ENCODE measurements around the gene SSX2IP. TPM values are rescaled to one million over a fixed set of nuclear protein-coding genes. Genes with fewer than 3 reads are reported as not detected.

SSX2IP gene
- total RNA-seq, 1 donor from 2014 or later = 2.9 TPM

DNA sequence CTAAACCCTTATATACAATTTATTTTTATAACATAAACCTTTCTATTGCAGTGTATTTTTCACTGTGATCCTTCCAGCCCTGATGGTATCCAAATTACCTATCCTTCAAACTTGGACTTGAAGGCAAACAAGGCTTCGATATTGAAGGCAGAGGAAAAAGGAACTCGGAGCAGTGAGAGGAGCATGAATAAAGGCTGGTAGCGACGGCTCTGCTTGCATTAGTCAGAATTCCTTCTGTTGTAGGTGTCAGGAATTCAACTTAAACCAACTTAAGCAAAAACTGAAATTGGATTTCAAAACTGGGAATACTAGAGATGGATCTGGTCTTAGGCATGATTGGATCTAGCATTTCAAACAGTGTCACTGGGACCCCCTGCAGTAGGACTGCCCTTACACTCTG is 17.8 kb upstream of the SSX2IP start:
- no peak for DNase-seq

DNA sequence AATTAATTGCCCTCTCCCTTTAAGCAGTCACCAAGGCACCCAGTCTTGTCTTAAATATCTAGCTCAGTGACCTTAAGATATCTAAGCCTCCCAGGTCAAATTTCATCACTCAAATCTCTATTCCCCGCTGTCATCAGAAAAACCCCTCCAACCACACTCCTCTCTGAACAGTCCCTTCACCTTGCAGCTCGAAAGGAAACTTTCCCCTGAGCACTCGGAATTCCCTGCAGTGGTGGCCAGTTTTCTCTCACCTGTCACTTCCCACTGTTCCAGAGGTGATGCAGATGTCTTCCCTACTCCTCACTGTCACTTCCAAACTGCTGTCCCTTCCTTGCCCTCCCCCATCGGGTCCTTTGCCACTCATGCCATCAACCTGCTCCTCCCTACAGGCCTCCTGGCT is 15.3 kb upstream of the SSX2IP start:
- DNase-seq = no peak

DNA sequence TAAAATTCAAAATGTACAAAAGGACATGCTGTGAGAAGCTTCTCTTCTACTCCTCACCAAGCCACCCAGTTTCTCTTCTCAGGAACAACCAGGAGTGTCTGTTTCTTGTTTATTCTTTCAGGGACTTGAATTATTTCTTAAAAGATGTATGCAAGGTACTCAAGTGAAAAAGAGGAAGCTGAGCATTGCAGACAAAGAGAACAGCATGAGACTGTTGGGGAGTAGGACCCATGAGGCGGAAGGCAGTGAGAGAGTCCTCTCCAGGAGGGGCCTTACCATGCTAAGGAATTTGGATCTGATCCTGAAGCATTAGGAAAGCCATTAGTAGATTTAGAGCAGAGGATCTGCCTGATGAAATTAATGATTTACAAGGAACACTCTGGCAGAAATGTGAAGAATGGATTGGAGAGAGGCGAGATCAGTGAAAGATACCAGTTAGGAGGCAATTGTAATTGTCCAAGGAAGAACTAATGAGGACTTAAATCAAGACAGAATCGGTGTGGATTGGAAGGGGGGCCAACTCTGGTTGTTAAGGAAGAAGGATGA is 14.7 kb upstream of the SSX2IP start:
- DNase-seq = no peak

DNA sequence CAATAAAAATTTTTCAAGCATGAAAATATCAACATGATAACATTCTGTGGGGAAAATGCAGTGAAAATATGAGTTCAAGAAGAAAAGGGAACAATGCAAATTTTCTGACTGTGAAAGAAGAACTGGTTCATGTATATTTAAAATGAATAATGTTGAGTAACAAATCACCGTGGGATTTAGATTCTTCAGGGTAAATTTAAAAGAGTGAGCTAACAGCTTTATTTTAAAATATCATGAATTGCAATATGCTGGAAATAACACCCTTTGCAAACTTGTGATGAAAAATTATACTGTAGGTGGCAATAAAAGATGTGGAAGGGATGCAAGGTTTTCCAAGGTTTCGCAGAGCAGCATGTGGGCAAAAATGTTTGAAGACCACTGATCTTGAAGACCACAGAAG is 13.2 kb upstream of the SSX2IP start:
- no peak for DNase-seq

DNA sequence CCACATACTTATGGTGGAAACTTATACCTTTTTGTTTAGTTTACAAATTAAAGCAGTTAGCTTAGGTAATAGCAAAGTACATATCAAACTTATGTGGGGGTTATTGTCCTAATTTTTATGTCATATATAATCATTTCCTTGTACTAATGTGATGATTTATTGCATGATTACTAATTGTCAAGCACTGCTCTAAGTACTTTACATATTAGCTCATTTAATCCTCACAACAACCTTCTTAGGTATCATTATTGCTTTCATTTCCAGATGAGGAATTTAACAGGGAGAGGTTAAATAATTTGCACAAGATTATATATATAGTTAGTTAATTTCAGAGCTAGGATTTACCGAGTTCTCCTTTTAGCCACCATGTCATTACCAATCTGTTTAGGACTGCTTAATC is 11.9 kb upstream of the SSX2IP start:
- no peak for DNase-seq

DNA sequence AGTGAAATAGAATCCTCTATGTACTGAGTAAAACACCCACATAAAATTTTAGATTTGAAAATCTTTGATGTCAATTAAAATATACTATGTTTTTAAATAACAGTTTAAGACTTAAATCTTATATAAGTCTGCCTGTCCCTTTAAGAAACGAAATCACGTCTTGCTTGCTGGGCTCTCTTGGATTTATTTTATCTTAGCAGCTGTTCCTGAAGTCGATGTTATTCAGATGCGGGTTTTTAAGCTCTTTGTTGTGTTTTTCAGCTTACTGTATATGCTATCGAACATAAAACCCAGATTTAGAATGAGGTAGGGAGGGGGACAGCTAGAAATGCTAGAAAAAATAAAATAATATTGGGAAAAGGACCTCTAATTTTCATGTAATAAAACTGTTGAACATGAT is 11.1 kb upstream of the SSX2IP start:
- no peak for DNase-seq

DNA sequence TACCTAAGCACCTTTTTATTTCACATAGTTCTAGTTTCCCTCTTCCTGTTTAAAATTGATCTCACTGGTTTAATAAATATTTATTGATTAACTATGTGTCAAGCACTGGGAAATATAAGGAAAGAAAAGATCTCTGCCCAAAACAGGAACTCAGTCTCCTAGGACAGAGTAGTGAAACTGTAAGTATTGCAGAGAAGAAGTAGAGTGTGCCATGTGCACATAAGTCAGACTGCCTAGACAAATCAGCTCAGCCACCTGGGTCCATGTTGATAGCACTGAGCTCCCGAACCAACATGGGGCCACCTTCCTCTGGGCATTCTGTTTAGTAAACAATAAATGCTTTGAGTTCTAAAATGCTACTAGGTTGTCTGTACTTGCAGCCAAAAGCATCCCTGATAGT is 9.8 kb upstream of the SSX2IP start:
- no peak for DNase-seq

DNA sequence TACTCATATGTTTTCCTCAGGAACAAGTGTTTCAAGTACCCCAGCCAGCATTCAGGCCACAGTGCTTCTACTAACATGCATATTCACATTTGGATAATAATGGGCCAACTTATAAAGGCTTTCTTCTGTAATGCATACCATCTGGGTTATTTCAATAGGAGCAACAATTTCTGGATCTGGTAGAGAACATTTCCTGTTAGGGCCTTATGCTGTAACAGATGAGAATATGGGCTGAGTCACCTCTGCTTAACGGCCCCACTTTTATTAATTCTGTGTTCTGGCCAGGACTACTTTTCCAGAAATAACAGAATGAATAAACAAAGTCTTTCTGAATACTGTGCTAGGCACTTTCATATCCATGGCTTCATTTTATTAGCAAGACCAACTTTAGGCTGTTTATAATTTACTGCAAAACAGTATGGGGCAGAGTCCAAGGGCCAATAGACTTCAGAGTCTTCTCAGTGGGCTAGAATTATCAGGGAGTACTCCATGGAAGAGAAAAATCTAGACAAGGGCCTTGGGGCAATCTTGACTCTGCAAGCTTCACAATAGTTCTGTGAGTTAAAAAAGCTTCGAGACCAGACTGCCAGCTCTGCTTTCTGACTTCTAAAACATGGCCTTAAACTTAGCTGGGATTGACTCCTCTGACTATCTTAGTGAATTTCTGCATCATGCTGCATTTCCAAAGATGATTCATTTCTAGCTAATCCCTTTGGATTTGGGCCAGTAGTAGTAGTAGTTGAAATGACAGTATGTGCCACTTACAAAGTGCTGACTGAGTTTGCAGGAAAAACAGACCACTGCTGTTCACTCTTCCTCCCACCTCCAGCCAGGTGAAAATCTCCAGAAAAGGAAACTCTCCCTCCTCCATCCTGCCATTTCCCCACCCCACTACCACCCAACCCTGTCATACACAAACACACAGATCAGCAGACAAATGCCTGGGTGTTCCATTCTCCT is 8.2 kb upstream of the SSX2IP start:
- DNase-seq = peak; percentile 70

DNA sequence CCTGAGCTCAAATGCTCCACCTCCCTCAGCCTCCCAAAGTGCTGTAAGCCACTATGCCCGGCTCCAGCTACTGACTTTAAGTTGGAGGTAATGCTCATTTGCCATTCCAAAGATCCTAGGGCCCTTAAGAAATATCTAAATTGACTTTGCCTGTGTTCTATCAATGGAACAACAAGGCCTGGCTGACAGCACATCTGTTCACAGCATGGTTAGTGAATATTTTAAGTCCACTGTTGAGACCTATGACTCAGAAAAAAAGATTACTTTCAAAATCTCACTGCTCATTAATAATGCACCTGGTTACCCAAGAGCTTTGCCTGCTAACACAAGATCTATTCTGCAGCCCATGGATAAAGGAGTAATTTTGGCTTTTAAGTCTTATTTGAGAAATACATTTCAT is 3.5 kb upstream of the SSX2IP start:
- DNase-seq = no peak

DNA sequence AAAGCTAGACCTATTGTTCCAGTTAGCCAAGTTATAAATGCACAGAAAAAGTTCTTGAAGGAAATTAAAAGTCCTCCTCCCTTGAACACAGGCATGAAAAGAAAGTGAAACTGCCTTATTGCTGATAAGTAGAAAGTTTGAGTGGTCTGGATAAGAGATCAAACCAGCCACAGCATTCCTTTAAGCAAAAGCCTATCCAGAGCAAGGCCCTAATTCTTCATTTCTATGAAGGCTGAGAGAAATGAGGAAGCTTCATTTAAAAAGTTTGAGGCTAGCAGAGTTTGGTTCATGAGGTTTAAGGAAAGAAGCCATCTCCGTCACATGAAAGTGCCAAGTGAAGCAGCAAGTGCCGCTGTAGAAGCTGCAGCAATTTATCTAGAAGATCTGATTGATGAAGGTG is 2.7 kb upstream of the SSX2IP start:
- DNase-seq = no peak

DNA sequence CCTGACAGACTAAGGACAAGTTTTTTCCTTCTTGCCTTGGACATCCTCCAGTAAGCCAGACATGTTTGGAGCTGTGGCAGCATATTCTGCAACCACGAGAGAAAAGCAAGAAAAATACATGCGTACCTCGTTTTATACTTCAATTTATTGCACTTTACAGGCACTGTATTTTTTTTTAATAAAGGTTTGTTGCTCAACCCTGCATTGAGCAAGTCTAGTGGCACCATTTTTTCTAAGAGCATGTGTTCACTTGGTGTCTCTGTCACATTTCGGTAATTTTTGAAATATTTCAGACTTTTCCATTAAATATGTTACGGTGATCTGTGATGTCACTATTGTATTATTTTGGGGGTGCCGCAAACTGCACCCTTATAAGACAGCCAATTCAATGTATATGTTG is 2.1 kb upstream of the SSX2IP start:
- DNase-seq = no peak

DNA sequence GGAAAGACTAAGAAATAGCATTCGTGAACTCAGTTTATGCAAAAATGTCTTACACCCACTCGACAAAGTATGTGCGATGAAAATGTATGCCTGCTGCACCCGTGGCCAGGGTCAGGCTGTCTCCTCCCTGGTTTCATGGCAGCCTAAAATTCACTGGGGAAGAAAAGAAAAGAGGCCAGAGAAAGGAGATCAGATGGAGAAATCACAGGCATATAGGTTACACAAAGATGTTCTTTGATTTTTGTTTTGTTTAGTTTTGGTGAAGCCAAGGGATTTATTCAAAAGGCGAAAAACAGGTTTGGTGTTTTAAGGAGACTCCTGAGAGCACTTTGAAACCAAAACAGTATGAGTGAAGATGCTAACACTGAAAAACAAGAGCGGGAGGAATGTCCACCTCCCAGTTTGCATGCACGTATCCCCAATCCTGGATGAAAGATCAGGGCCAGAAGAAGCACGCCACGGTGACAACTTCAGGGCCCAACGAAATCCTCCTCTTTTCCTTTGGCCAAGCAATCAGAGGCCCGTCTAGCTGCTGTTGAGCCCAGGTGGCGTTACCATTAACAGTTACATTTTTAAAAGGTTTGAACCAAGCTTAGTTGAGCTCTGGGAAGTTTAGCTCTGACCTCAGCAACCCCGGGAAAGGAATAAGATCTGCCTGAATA is 992 bp upstream of the SSX2IP start:
- DNase-seq = no peak

DNA sequence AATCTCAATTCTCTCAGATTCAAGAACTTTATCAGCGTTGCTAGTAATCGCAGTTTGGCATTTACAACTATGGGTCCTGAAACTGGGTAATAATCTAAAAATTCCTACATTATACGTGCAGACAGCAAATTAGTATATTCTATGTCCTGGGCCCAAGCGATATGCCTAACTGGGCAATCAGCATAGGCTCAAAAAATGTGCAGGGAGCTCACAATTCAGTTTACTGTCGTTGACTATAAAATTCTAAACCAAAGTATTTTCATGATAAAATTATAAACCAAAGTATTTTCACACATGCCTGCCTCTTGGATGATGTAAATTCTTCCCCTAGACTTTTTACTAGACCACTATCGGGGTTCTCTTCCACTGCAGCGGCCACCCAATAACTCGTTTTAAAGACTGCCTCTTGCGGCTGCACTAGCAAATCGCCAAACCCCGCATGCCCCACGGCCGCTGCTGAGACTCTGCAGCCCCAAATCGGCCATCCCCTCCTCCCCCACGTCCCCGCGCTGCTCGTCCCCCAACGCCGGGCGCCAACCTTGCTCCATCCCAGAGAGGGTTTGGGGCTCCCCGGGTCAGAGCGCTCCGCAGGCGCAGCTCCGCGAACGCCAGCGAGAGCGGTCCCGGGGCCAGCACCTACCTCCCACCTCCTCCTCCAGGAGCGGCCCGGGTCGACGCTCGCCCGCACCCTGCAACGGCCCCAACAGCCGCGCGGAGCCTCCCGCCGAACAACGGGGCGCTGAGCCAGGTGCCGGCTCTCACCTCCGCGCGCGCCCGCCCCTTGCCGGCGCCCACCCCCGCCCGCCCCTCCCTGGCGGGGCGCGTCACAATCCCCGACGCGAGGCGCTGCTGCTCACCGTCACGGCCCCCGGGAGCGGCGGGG is 506 bp downstream of the SSX2IP start:
- peak; percentile 59 for DNase-seq

DNA sequence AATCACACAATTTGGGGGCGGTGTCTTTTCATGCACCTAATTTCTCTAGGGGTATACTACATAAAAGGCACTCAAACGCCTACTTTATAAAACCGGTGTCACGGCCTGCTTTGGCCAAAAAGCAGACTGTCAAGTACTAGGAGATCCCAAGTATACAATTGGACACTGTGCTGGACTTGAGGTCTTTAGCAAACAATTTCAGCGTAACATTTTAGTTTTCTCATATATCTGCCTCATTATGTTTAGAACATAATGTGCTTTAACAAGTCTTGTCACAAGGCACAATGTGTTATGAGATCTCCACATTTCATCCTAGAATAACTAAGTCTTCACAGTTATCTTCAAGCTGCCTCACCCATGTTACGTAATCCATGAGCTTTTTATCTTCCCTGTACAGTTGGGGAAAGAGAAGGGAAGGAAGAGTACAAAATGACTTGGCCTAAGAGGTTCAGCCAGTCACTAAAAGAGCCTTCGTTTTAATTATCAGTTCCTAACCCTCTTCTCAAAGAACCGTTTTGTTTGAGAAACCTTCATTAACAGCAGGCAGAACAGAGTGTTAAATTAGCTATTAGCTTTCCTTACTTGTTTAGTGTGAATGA is 1.7 kb downstream of the SSX2IP start:
- DNase-seq = no peak

DNA sequence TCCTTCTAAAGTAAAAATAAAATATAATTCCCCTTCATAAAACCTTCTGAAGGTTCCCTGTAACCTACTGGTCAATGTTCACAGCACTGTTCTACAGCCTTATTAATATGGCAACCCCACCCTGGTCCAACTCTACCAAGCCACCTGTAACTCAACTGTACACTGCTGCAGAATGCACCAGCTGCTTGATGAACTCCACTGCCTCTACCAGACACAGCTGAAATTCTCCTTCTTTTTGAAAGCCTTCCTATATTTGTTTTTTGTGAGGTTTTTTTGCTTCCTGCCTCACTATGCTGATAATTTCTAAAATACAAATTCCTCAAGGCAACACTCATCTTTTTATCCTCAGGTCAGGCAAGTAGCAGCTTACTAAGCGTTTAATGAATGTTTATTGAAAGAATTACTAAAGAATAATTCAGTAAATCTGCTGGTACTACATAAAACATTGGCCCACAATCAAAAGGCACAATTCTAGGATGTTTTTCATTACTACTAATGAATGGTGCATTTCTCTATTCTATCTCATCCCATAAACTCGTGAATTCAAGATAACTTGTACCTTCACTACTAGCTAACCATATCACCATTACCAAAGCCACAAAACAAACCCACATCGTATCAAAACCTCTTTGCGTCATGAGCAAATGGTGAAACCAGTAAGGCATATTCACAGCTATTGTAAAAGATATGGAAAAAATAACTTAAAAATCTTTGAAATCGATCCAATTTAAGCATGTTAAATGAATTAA is 2.4 kb downstream of the SSX2IP start:
- DNase-seq = no peak

DNA sequence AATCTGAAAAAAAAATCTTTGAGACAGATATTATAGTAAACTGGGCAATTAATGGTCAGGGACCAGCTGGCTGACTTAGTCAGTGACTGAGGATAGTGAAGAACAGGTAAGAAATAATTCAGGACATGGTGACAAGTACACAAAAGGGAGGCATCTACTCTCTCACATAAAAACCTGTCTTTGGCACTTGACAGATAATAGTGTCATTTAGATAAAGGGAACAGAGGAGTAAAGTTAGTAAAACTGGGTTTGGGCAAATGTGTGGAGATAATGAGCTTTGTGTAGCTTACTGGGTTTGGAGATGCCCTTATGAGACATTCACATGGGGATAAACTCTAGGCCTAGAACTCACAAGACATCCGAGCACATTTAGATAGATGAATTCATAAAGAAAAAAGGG is 4.0 kb downstream of the SSX2IP start:
- no peak for DNase-seq

DNA sequence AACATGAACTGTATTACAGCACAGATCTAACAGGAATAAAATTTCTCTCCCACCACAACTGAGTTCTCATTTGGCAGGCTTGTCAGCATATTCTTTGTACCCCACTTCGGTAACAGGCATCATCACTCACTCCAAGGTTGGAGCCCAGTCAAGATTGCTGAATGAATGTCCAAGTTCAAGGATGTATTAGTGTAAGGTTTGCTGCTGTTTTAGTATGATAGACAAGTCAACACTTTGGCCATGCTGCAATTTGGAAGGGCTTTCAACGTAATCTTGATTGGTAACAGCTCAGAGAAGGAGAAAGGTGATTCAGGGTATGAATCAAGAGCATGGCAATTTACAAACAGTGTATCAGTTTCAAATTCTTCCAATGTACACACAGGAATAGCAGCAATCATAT is 6.8 kb downstream of the SSX2IP start:
- DNase-seq = no peak

DNA sequence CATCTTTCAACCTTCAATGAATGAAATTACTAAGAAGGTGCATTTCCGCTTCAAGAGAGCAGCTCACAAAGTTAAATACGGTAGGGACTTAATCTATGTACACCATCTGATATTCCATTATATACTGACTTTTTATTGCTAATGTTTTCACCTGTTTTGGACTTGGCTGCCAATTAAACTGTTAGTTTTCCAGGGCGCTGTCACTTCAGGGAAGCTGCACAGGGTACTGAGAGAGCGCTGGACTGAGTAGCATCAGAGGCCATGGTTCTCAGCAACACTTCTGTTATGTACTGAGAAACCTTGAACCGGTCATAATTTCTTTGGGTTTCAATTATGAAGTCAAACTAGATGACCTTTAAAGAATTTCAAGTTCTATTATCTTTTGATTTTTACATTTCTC is 8.2 kb downstream of the SSX2IP start:
- no peak for DNase-seq

DNA sequence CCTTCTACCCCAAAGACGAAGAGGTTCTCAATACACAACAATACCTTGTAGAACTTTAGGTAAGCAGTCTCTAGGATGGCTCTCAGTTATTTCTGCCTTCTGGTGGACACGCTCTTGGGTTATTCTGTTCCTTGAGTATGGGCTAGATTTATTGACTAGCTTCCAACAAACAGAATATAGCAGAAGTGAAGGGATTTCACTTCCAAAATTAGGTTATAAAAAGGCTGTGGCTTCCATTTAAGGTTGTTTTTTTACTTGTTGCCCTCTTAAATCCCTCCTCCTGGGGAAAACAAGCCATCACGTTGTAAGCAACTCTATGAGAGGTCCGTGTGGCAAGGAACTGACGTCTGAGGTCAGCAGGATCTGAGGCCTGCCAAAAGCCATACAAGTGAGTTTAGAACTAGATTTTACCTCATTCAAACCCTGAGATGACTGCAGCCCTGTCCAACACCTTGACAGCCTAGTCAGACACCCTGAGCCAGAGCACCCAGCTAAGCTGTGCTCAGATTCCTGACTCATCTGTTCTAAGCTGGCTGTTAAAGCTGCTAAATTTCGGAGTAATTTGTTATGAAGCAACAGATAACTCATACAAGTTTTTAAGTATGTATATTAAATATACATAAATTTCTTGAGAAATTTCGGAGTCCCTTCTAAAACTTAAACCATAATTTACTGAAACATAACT is 12.7 kb downstream of the SSX2IP start:
- DNase-seq = no peak

DNA sequence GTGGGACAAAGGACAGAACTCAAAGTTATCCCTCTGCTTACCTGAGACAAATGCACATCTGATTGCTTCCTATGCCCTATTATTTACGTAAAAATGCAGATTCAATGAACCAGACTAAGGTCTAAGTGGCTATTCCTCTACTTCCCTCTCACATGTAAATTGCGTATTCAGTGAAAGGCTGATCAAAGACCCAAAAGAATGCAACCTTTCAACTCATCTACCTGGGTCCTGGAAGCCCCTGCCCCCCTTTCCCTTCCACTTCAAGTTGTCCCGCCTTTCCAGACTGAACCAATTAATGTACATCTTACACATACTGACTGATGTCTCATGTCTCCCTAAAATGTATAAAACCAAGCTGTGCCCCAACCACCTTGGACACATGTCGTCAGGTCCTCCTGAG is 14.6 kb downstream of the SSX2IP start:
- no peak for DNase-seq

DNA sequence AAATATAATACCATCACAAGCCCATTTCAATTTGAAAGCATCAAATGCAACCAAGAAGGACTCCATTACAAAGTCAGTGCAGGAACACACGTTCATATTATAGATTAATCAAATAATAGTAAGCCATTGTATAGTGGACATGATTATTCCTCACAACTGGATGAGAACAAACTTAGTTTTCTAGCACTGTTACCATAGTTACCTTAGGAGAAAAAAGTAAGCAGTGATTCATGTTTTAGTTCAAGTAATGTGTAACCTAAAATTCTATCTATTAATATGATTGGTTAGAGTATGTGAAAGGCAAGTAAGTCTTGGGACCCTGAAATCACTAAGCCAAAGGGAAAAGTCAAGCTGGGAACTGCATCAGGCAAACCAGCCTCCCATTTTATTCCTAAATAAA is 15.2 kb downstream of the SSX2IP start:
- DNase-seq = no peak
